Stimulated activated CD8-positive, alpha-beta memory T cell treated with anti-CD3 and anti-CD28 coated beads, Interleukin-12 subunit alpha, Interleukin-12 subunit beta, amount 100 ng/mL, for 4 hours (primary cell): ENCODE data around the gene MRPL46.

Source experiments
- DNase-seq: peaks from one replicate; pipeline ENCODE4 v3.0.0-alpha.2; 2020; ENCODE audit warnings: low read depth

MRPL46 gene

DNA sequence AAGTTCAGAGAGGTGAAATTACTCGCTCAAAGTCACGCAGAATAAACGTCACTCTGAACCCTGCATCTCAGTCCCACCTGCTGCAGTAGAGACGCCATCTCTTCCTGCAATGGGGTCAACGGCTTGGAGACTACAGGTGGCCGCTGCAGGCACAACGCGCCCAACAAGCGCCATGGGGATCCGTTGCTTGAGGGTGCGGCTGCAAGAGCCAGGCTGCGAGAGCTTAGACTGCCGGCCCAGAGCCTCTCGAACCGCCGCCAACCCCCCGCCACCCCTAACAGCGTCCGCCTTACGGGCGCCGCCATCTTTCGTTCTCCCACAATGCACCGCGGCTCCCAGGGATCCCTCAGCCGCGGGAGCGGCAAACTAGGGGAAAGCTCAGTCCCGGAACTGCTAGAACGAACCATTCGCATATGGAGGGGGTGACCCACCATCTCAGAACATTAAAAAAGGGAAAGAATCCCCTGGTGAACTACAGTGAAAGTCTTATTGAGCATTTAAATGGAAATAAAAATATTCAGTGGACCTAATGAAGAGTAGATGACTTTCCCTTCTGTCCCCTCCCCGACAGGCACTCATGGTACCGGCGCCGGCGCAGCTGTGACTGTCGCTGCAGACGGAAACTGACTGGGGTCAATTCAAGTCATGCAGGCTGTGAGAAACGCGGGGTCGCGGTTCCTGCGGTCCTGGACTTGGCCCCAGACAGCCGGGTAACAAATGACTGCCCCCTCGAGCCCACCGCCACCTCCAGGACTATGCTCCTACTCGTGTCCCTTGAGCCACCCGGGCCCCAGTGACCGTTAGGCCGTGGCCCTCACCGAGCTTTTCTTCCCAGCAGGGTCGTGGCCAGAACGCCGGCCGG lies at the start of gene MRPL46, which contains the start of gene MRPS11:
MRPL46 (minus strand) TSS at position 316 of the 862 bp plus-strand sequence; CDS start at position 305, 11 bp downstream.
MRPS11 (plus strand) TSS at position 636 of the 862 bp plus-strand sequence; CDS start at position 646, 10 bp downstream.
- DNase-seq, result peak; percentile 77

DNA sequence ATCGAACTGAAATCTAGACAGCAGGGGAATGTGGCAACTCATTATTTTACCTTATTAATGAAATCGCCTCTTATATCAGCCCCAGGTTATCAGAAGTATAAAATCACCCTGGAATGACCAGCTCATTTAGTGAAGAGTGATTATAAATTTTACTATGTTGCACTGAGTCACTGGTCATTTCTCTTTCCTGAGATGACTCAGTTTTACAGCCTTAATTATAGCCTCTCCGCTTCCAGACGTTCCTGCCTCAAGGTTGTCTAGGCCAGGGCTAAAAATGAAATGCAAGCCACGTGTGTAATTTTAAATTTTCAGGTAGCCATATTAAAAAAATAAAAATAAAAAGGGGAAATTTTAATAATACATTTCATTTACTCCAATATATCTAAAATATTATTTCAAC lies 46.0 kb upstream of the MRPL46 start:
- DNase-seq, result no peak

DNA sequence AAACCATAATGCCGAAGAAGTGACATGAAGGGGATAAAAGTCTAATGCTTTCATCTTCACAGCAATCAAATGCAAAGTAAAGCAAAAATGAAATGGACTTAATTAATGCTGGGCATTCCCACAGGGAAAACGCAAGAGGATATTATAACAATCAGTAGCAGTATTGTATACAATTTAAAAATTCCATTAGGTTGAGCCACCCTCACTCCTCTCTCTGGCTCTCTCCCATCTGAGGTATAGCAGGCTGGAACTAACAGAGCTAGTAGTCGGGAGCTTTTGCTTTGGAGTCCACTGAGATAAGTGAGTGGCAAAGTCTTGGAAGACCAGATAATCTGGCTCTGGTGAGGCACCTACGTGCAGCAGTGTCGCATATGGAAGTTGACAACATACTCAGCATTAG lies 45.4 kb upstream of the MRPL46 start:
- DNase-seq, result no peak

DNA sequence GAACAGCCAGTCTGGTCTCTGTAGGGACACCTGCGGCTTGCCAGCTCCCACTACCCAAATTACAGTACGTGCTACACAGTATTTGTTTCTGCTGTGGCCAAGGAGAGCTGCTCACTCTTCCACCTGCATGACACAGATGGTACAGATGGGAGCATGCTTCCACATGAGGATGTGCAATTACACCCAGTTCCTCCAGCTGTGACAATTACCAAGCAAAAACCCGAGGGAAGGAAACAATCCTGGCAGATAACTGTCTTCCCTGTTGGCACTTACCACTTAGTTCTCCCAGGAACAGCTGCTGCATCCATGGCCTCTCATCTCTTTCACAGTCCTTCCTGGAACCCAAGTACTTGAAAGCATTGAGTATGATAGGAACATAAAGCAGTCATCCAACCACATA lies 44.9 kb upstream of the MRPL46 start:
- no peak for DNase-seq

DNA sequence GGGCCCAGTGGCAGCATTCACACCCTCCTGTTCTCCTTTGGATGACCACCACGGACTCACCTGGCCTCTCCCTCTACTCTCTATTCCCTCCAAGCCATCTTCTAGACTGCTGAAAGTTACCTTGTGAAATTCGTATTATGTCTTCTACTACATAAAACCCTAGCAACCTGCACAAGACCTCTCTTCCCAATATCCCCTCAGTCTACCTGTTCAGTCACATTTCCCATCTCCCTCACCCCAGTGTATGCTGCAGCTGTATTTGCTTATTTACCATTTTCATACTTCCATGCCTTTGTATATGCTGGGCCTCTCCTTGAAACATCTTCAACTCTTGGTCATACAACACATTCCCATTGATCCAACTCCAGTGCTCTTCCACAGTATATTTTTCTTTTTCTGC lies 44.0 kb upstream of the MRPL46 start:
- no peak for DNase-seq

DNA sequence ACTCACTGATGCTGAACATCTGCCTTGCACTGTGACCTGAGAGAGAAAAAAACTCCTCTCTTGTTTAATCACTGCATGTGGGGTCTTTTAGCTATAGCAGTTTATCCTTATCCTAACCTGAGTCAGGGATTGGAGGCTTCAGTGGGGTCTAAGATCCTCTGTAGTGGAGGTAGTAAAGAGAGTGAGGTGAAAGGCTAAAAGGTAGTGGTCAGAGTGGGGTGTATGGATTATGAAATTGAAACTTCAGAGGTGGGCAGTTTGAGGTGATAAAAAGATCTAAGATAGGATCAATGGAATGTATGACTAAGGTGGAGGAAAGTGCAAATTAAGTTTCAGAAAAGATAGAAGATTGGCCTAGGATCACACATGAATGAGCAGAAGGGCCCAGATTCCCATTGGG lies 42.8 kb upstream of the MRPL46 start:
- DNase-seq, result no peak

DNA sequence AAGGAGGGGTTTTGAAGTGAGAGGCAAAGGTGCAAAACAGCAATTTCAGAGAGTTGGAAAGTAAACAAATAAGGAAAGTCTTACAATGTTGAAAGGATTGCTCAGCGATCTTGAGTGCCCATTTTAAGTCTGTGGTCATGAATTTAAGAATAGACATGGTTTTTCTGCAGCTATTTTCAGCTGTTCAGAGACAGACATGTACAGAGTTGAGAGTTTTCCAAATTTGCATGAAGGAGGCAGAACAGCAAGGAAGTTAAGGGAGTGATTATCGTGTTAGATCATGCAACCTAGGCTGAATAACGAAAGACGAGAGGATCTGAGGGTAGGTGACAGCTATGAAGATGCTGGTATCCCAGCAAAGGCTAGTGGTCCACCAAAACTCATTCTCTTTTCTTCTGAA lies 42.1 kb upstream of the MRPL46 start:
- no peak for DNase-seq

DNA sequence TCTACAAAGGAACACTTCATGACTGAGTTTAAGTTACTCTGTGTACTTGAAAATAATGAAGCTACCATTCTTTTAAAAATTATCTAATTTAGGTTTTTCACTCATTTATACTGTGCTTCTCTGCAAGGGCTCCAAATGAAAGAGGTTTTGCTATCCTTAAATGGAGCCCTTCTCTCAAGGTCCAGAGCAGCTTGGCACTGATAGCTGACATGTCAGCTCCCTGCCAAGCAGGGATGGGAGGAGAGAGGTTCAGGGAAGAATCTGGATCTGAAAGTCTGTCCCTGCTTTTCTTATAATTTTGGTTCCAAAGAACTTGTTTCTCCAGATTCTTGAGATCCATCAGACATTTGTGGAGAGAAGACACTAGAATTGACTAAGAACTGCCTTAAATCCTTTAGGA lies 39.4 kb upstream of the MRPL46 start:
- no peak for DNase-seq

DNA sequence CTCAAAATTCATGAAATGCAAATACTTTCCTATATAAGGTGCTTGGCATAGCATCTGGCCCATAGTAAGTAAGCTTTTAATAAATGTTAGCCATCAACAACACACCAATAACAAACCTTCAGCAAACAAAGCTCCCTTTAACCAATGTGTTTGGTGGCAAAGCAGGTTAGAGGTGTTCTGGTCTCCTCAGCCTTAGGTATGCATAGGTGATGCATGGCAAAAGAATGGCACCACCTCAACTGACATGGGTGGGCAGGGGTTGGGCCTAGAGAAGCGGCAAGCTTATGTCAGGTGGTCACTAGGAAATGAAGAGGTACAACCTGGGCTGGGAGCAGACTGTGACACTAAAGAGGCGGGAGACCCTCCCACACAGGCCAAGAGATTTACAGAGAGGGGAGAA lies 38.5 kb upstream of the MRPL46 start:
- DNase-seq, result no peak

DNA sequence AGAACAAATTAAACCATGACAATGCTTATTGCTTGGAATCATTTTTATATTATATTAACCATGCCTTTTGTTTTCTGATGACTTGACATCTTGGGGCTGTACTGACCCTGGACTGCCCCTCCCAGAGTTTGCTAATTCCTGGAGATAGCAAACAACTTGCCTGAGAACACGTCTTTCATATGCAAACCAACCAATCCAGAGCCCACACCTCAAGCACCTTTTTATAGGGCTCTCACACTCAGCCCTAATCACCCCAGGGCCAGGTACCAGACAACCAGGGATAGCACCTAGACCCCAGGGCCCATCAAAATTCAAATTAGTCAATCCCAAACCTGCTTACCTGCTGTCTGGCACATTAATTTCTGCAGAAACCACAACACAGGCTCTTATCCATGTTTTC lies 37.3 kb upstream of the MRPL46 start:
- no peak for DNase-seq

DNA sequence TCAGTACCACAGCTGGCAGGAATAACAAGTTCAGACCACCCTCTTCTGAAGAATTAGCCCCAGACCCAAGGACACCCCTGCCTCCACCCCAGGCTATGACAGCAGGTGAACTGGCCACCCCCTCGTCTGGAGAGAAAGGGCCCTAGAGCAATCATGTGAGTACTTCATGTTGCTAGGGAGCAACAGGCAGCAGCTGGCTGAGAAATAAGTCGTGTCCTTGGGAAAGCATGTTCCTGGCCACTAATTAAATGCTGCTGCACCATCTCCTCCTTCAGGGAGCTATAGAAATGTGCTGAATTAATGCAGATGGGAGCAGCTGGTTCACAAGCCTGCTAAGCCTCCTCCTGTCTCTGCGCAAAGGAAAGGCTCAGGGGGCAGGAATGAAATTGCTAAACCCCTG lies 31.8 kb upstream of the MRPL46 start:
- no peak for DNase-seq

DNA sequence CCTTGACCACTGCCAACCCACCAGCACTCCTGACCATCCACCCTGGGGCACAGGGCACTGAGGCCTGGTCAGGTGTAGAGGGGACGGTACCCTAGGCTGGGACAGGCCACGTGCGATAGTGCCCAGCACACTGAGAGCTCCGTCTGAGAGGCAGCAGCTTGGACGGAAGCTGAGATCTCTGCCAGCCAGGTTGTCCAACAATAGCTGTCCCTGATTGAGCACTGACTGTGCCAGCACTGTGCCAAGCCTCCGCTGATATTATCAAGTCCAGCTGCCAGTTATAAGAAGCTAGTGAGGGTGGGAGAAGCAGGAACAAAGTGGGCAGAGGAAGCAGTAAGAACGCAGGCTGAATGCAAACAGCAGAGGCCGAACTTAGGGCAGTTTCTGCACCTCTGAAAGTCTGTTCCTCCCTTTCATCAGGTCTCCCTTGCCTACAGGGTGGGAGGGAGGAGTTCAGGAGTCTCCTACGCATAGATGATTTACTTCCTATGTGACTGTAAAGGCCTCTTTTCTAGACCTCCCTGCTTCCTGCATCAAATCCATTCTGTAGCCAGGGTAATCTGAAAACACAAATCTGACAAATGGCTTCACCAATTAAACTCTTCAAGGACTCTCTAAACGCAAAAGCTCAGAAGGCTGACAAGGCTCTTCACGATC lies 30.0 kb upstream of the MRPL46 start:
- DNase-seq, result no peak

DNA sequence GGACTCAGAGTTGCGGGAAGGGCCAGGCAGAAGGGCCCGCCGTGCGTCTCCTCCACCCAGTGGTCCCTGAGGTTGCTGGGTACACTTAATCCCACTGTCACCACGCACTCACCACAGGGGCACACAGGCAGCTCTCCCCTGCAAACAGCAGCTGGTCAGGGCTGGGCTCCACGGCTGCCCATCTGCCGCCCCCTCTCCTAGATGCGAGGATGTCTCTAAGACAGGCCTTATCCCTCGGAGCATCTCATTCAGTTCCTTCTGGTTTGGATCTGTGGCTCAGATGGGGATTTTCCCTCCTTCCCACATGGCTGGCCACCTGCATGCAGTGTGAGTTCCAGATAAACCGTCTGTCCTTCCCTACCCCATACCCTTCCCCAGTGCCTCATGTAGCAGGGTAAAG lies 26.7 kb upstream of the MRPL46 start:
- DNase-seq, result no peak

DNA sequence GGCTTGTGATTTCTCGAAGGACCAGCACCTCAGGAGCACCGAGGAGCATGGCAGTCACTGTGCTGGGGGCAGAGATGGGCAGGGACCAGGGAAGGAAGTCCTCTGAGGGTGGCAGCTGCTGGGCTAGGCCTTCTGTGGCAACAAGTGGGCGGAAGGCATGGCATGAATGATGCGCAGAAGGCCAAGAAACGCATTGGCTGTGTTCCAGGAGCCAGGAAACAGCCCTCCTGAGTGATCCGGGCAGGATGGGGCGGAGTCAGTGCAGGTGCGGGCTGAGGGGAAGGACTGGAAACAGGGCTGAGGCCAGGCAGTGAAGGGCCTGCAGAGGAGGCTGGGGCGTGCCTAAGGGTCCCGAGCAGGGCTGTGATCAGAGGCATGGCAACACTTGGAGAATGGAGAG lies 24.0 kb upstream of the MRPL46 start:
- DNase-seq, result no peak

DNA sequence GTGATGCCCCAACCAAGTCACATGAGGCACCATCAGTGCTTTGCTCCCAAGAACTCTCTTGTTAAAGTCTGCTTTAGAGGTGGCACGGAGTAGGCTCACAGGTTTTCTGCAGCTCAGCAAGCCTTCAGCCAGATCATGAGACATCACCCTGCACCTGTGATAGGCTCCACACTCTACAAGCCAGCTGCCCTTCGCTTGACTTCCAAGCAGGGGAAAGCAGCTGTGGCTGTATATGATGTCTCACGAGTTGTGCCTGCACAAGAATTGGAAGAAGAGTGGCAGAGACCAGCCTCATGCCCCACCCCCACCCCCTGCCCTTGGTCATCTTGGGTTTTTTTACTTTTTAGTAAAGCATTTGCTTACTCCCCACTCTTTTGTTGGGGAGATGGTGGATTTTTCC lies 22.8 kb upstream of the MRPL46 start:
- no peak for DNase-seq

DNA sequence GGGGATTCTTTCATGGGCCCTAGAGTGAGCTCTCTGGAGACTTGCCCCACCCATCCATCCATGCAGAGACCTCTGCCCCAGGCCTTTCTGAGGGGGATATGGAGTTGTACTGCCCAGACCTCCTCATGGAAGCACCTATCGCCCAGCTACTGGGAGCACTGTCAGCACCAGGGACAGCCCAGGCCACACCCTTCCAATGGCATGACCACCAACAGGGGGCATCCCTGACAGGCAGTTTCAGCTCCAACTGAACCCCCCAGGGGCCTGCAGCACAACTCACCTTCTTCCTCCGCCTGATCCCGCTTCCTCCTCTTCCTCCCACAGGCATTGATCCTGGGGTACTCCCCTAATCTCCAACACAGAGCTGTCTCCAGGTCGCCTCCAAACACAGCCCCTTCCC lies 22.1 kb upstream of the MRPL46 start:
- DNase-seq, result no peak

DNA sequence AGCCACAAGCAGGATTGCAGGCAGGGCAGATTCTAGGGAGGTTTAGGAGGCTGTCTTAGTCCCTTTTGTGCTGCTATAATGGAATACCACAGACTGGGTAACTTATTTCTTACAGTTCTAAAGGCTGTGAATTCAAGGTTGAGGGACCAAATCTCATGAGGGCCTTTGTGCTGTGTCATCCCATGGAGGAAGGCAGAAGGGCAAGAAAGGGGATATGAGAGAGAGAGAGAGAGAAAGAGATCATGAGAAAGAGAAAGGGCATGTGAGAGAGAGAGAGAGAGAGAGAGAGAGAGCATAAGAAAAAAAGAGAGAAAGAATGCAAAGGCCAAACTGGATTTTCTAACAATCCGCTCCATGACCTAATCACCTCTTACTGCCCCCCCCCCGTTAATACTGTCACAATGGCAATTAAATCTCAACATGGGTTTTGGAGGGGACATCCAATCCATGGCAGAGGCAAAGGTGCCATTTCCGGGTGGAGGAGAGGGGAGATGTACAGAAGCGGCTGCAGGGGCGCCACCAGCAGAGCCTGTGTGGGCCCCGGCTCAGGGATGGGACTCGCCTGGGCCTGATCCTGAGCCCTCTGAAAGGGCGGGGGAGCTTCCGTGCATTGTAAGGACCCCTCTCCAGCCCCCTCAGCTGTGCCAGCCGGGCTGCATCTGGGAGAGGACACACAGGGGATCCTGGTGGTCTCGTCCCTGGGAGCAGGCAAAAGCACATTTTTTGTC lies 20.8 kb upstream of the MRPL46 start:
- no peak for DNase-seq

DNA sequence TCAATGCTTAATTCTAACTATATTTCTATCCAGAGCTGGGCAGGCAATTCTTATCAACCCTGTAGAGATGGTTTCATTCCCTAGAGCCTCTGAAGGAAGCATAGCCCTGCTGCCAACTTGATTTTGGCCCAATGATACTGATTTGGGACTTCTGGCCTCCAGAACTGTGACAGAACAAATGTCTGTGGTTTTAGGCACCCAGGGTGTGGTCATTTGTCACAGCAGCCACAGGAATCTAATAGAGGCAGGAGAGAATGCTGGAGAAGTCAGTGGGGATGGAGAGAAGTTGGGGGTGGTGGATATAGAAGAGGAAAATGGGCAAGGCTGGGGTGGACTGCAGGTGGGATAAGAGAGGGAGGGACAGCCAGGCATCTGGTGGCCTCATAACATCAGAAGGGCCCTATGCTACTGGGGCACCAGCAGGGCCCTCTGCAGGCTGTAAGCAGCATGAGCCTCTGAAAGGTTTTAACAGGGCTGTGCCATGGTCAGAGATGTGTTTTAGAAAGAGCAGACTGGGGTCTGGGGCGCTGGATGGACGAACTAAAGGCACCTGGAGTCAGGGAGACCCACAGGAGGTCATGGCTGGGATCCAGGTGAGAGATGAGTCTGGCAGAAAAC lies 20.1 kb upstream of the MRPL46 start:
- no peak for DNase-seq

DNA sequence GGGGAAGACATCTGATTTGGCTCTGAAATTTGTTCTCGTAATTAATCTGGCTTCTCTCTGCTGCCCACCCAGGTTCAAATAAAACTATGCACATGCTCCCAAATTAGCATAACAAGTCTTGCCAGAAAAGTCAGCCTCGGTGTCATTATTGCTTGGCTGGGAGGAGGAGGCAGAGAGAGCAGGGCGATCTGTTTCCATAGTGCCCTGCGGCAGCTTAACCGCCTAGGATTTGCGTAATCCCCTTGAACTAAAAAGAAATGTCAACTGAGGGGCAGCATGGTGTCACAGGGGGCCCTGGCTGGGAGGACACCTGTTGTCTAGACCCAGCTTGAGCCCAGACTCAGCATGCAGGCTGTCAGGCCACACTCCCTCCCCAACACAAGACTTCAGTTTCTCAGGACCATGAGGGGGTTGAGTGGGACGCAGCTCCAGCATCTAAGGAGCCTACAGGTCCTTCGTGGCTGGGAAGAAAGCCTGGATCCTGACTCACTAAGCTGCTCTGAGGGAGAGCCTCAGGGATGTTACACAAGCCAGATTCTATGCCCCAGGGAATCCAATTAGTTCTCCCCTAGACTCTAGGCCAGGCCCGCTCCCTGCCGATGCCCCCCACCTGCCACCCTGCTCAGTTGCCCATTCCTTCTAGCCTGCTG lies 17.6 kb upstream of the MRPL46 start:
- DNase-seq, result no peak

DNA sequence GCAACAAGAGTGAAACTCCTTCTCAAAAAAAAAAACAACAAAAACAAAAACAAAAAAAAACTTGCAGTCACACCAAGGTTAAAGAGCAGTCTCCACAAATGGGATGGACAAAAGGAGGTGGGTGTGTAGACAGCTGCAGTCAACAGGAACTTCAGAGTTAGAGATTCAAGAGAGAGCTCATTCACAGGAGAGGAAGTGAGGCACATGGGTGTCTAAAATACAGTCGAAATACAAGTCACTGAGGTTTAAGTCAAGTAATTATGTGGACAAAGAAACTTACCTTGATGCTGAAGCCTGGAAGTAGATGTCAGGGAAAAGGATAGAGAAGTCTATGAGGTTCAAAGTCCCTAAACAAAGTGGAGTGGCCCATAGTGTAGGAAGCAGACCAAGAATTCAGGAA lies 15.1 kb upstream of the MRPL46 start:
- no peak for DNase-seq

DNA sequence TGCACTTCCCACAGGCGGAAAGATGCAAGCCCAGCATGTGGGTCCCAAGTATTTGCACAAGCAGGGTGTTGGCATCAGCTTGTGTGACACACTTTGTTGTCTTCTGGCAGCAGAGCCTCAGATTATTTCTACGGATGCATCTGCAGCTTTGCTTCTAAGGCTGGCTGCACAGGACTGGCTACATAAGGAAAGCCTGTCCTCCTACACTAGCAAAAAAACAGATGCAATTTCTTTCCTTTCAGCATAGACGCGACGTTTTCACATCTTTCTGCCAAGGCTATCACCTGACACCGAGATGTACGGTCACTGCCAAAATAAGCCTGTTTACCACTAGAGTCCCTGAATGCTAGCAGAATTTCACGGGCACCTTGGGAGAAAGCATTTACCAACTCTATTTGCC lies 13.8 kb upstream of the MRPL46 start:
- no peak for DNase-seq

DNA sequence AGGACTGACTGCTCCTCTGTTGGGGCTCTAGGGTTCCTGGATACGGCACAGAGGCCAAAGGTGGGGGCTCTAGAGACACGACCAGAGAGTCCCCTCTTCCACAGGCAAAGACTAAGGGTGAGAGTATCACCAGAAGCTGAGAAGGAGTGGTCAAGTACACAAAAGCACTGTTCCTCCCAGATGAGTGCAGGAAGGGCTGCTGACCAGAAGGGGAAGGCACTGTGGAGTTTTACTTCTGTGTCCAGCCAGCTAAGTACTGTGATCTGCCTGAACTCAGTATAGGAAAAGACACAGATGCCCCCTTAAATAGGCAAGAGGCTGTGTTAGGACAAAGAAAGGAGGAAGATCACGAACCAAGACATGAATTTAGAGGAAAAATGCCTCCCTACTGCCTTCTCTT lies 12.0 kb upstream of the MRPL46 start:
- no peak for DNase-seq
